Gastroesophageal sphincter (tissue), 3 donors: ENCODE measurements around the gene OTP.

Source experiments
- POLR2AphosphoS5 ChIP-seq: sonication (generic); formaldehyde crosslinking; IDR thresholded peaks from one replicate; pipeline ENCODE4 v1.6.1; 2017; ENCODE audit warnings: antibody characterized with exemption
- TF ChIP-seq, protein P1 (sequence below), 4 experiments: fragments of 200-600 bp in 2 of 4; fragments of 450-650 bp in 2 of 4; sonication (generic) in 1 of 4; IDR thresholded peaks; one replicate each; pipeline ENCODE4 v1.5.1; 2017 to 2019; ENCODE audit warnings: antibody characterized with exemption in 4 of 4, mild to moderate bottlenecking in 2 of 4, moderate library complexity in 2 of 4

DNA sequence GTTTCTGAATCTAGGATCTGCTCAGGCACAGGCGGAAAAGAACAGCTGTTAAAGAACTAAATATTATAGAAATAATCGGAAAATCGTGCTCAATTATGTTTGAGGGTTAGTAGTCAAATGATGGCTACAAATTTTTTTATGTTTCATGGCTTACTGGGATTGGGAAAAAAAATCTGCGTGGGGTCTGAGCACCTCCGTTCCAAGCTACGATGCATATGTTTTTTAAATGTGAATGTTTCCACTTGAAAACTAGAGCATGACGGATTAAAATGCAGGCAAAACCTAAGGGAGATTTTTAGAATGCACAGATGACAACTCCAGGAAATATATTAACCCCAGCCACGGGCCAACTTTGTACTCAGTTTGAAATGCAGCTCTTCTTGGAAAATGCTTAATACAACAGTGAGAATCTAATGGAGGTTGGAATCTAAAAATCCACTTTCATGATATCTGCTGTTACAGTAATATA is 5.3 kb downstream of the OTP start:
- TF ChIP-seq, protein P1, sequence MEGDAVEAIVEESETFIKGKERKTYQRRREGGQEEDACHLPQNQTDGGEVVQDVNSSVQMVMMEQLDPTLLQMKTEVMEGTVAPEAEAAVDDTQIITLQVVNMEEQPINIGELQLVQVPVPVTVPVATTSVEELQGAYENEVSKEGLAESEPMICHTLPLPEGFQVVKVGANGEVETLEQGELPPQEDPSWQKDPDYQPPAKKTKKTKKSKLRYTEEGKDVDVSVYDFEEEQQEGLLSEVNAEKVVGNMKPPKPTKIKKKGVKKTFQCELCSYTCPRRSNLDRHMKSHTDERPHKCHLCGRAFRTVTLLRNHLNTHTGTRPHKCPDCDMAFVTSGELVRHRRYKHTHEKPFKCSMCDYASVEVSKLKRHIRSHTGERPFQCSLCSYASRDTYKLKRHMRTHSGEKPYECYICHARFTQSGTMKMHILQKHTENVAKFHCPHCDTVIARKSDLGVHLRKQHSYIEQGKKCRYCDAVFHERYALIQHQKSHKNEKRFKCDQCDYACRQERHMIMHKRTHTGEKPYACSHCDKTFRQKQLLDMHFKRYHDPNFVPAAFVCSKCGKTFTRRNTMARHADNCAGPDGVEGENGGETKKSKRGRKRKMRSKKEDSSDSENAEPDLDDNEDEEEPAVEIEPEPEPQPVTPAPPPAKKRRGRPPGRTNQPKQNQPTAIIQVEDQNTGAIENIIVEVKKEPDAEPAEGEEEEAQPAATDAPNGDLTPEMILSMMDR (IDR thresholded peaks at IDR 0.05), result no peak
- TF ChIP-seq POLR2AphosphoS5, result no peak
